Endothelial cell of umbilical vein (primary cell): ENCODE data around the gene OR6N2. TPM values are rescaled to one million over a fixed set of nuclear protein-coding genes. Genes with fewer than 3 reads are reported as not detected.

Experiments
- BruUV-seq: library from RNA; stranded (reverse); fragments of 400-500 nt; replicated peaks from 2 replicates; lab custom pipeline; 2021; lab: Mats Ljungman, UMichigan
- CTCF ChIA-PET: fragments of 300-600, 350-600 bp; sonication (Branson Sonifier 250); formaldehyde crosslinking; loops from one replicate; lab custom pipeline; 2021; ENCODE audit warnings: antibody characterized with exemption, inconsistent platforms; lab: Charles Lee
- POLR2A ChIA-PET: fragments of 300-600, 350-600 bp; sonication (Branson Sonifier 250); formaldehyde crosslinking; loops from one replicate; lab custom pipeline; 2021; ENCODE audit warnings: antibody characterized with exemption, inconsistent platforms; lab: Charles Lee
- DNase-seq: peaks from one replicate; pipeline ENCODE4 v3.0.0-alpha.2; 2011; ENCODE audit warnings: low read depth, low spot score
- FAIRE-seq: peaks from 2 replicates; lab custom pipeline; 2011; peaks lifted over from hg19 to GRCh38; lab: Jason Lieb, UNC
- H2AFZ ChIP-seq: 2 replicates; pipeline ENCODE4 v1.6.0; 2012; ENCODE audit warnings: low read depth, low read length, control low read depth, inconsistent platforms
- H3K27ac ChIP-seq: 2 replicates; pipeline ENCODE4 v1.5.1; 2011; ENCODE audit warnings: low read depth, mild to moderate bottlenecking, control low read depth, low read length, moderate library complexity; ENCODE audit not compliant: insufficient read depth
- H3K27me3 ChIP-seq, 2 experiments: 2 replicates each; pipeline versions ENCODE4 v1.6.0 to v1.6.1; 2011; ENCODE audit warnings: low read length in 2 of 2, mixed read lengths in 1 of 2; ENCODE audit not compliant: control insufficient read depth in 2 of 2, insufficient read depth in 2 of 2
- H3K36me3 ChIP-seq, 2 experiments: 2 replicates in 1 of 2; 3 replicates in 1 of 2; pipeline ENCODE4 v1.5.1; 2011; ENCODE audit warnings: low read length in 2 of 2, mild to moderate bottlenecking in 1 of 2, moderate library complexity in 1 of 2; ENCODE audit not compliant: control insufficient read depth in 2 of 2, insufficient read depth in 2 of 2; ENCODE audit errors: extremely low read depth in 1 of 2
- H3K4me1 ChIP-seq: 3 replicates; pipeline ENCODE4 v1.5.1; 2011; ENCODE audit warnings: mild to moderate bottlenecking, low read length; ENCODE audit not compliant: control insufficient read depth, insufficient read depth; ENCODE audit errors: extremely low read depth
- H3K4me2 ChIP-seq: 2 replicates; pipeline ENCODE4 v1.6.1; 2011; ENCODE audit warnings: low read length, control low read depth, mixed read lengths; ENCODE audit not compliant: insufficient read depth
- H3K4me3 ChIP-seq, 3 experiments: fragments of 200-600 bp in 1 of 3; sonication (generic), shearing (Covaris generic) in 1 of 3; replicated peaks in 1 of 3; 2 replicates each; pipeline ENCODE4 v1.5.1; 2011 to 2016; ENCODE audit warnings: control low read depth in 3 of 3, low read length in 3 of 3, mild to moderate bottlenecking in 2 of 3, inconsistent platforms in 1 of 3, low read depth in 1 of 3, moderate library complexity in 1 of 3; ENCODE audit not compliant: insufficient read depth in 1 of 3
- H3K79me2 ChIP-seq: 2 replicates; pipeline ENCODE4 v1.6.0; 2012; ENCODE audit warnings: low read length, inconsistent platforms; ENCODE audit not compliant: control insufficient read depth, insufficient read depth
- H3K9ac ChIP-seq: replicated peaks from 2 replicates; pipeline ENCODE3; 2011; ENCODE audit warnings: low read length, control low read depth; ENCODE audit not compliant: insufficient read depth; ENCODE audit errors: extremely low read depth
- H3K9me1 ChIP-seq: replicated peaks from 3 replicates; pipeline ENCODE4 v1.6.0; 2011; ENCODE audit warnings: mild to moderate bottlenecking, low read length; ENCODE audit not compliant: control insufficient read depth, insufficient read depth; ENCODE audit errors: extremely low read depth
- H3K9me3 ChIP-seq: replicated peaks from 2 replicates; pipeline ENCODE4 v1.5.1; 2012; ENCODE audit warnings: low read length, inconsistent platforms; ENCODE audit not compliant: control insufficient read depth, insufficient read depth
- H4K20me1 ChIP-seq: replicated peaks from 2 replicates; pipeline ENCODE3; 2011; ENCODE audit warnings: mild to moderate bottlenecking, low read length; ENCODE audit not compliant: control insufficient read depth, insufficient read depth; ENCODE audit errors: extremely low read depth
- CTCF ChIP-seq, 2 donors: IDR thresholded peaks; 1 replicate in 1 of 2; 2 replicates in 1 of 2; pipeline ENCODE4 v1.5.1; 2011; ENCODE audit warnings: low read length in 2 of 2, mild to moderate bottlenecking in 2 of 2, moderate library complexity in 2 of 2, control low read depth in 1 of 2, inconsistent platforms in 1 of 2, low read depth in 1 of 2; ENCODE audit not compliant: insufficient read depth in 1 of 2; ENCODE audit errors: extremely low read depth in 1 of 2
- EZH2 ChIP-seq: IDR thresholded peaks from 2 replicates; pipeline ENCODE4 v1.6.1; 2012; ENCODE audit warnings: borderline replicate concordance, low read depth, mild to moderate bottlenecking, moderate library complexity, low read length, inconsistent platforms; ENCODE audit not compliant: severe bottlenecking
- FOS ChIP-seq: IDR thresholded peaks from 2 replicates; pipeline ENCODE4 v1.6.1; 2011; ENCODE audit warnings: mild to moderate bottlenecking, low read length, moderate library complexity, borderline replicate concordance; ENCODE audit not compliant: insufficient read depth
- GATA2 ChIP-seq: IDR thresholded peaks from 2 replicates; pipeline ENCODE4 v1.7.0; 2011; ENCODE audit warnings: low read depth, mild to moderate bottlenecking, moderate library complexity, mixed read lengths, low read length; ENCODE audit not compliant: insufficient read length, insufficient read depth
- JUN ChIP-seq: IDR thresholded peaks from 2 replicates; pipeline ENCODE4 v1.6.1; 2011; ENCODE audit warnings: borderline replicate concordance, low read depth; ENCODE audit not compliant: insufficient read length, insufficient read depth
- MAX ChIP-seq: IDR thresholded peaks from 2 replicates; pipeline ENCODE4 v1.6.1; 2011; ENCODE audit not compliant: insufficient read depth, insufficient read length
- MYC ChIP-seq: IDR thresholded peaks from one replicate; pipeline ENCODE4 v1.6.1; 2011; ENCODE audit warnings: mild to moderate bottlenecking, low read depth, low read length
- POLR2A ChIP-seq: IDR thresholded peaks from 2 replicates; pipeline ENCODE4 v1.6.1; 2012; ENCODE audit warnings: low read depth, mild to moderate bottlenecking, control low read depth, low read length
- POLR2AphosphoS5 ChIP-seq: IDR thresholded peaks from 2 replicates; pipeline ENCODE4 v1.6.1; 2012; ENCODE audit warnings: low read depth, mild to moderate bottlenecking, control low read depth, low read length, moderate library complexity; ENCODE audit not compliant: insufficient read depth
- dilution Hi-C: fragments of 300-500 bp; cut with MboI; formaldehyde crosslinking; loops from one replicate; pipeline ENCODE4 v1.15.0; 2019; ENCODE audit warnings: low sequenced_read_pairs; ENCODE audit not compliant: extremely low pct_ligation_motif_present
- intact Hi-C: fragments of 100-400 bp; cut with micrococcal nuclease; formaldehyde crosslinking; loops from one replicate; pipeline ENCODE4 v1.10.0; 2022
- polyA plus RNA-seq, 4 experiments: library from polyadenylated mRNA; depleted of rRNA in 3 of 4; stranded (reverse) in 3 of 4; unstranded in 1 of 4; fragments of >200 nt; gene quantifications; 2 replicates each; pipeline versions ENCODE4 v1.2.1 to v1.2.3, GENCODE V29; 2011 to 2012; ENCODE audit warnings: missing spikeins in 1 of 4
- total RNA-seq: library from RNA; stranded (reverse); gene quantifications from 2 replicates; pipeline ENCODE4 v1.2.3, GENCODE V29; 2021

OR6N2 gene
- total and polyA plus RNA-seq, 2 donors (not counting 3 experiments of a cell fraction or from before 2014, with no cell fraction given), result not detected

- Histone ChIP-seq H3K9ac (no peak overlapping the region), H3K27ac (no peak overlapping the region), H3K4me3 (no peak overlapping the region), H3K27me3 (no peaks in the 10 kb centered on the region), H3K79me2 (no peaks in the 10 kb centered on the region), H3K9me3 (no peaks in the 10 kb centered on the region), H3K4me2 (no peak overlapping the region), H3K4me1 (no peaks in the 10 kb centered on the region), H2AFZ (no peak overlapping the region), H4K20me1 (no peaks in the 10 kb centered on the region), H3K36me3 (no peaks in the 10 kb centered on the region), H3K9me1 (no peaks in the 10 kb centered on the region)
- BruUV-seq, result no TSS peak
- DNase-seq (no peak), FAIRE-seq (no peak)
- no peak for TF ChIP-seq CTCF (IDR thresholded peaks at IDR 0.05; ENCODE audit: extremely low read depth in 1 of 2, insufficient read depth in 1 of 2, low read depth in 1 of 2, low read length in 2 of 2)
- TF ChIP-seq GATA2, result no peak
- TF ChIP-seq MYC, result no peak
- no peak for TF ChIP-seq POLR2AphosphoS5
- no peak for TF ChIP-seq POLR2A
- TF ChIP-seq MAX, result no peak
- TF ChIP-seq EZH2, result no peak
- TF ChIP-seq JUN, result no peak
- no peak for TF ChIP-seq FOS
- ChIA-PET POLR2A (no interaction called here), CTCF (interaction anchor here (0.6 to 1.2 kb wide), 2 partner anchors 25 to 288 kb away, joined by 3 read pairs; no protein-coding TSS in a partner anchor)
- dilution Hi-C loops (no loop called here), intact Hi-C loops (no loop called here)
These were observed 38.0 kb upstream of the OR6N2 start for GRCh38 chr1:158818975-158819431.
